Stimulated activated CD8-positive, alpha-beta memory T cell treated with anti-CD3 and anti-CD28 coated beads, Interleukin-15, amount 100 ng/mL, for 4 hours (primary cell): Measurements from ENCODE around the gene TMEM258.

Source experiments
- DNase-seq, 2 donors: peaks; one replicate each; pipeline ENCODE4 v3.0.0-alpha.2; 2020; ENCODE audit warnings: low read depth in 2 of 2

The TMEM258 gene

DNA sequence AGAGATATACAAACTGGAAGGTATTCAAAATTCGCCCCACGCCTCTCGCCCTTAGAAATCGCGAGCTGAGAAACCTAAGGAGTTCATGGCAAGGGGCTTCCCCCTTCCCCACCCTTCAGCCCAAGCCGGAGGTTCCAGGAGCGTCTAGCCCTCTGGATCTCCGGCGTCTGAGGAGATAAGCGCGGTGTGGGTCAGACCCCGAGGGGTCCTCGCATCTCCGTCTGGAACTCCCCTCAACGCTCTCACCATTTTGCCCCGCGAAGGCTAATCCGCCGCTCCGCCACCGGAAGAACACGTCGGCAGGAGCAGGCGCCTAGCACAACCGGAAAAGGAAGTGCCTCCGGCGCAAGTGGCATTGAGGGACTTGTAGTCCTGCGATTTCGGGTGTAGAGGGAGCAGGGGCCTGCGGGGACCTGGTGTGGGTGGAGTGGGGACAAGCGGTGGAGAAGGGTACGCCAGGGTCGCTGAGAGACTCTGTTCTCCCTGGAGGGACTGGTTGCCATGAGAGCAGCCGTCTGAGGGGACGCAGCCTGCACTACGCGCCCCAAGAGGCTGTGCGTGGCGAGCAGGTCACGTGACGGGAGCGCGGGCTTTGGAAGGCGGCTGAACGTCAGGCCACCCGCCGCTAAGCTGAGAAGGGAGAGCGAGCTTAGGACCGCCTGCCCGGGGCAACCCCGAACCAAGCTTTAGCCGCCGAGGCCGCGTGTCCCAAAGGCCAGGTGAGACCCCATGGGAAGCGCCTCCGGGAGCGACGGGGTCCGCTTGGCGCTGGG is at the start of gene TMEM258, which contains the start of gene FEN1:
TSS of gene TMEM258 (minus strand) at position 290 of the 773 bp plus-strand sequence. CDS start at position 249, 41 bp downstream.
TSS of gene FEN1 (plus strand) at position 602 of the 773 bp plus-strand sequence. CDS start 2,451 bp downstream, outside the sequence.
- peak; percentile 71 to 79 for DNase-seq

DNA sequence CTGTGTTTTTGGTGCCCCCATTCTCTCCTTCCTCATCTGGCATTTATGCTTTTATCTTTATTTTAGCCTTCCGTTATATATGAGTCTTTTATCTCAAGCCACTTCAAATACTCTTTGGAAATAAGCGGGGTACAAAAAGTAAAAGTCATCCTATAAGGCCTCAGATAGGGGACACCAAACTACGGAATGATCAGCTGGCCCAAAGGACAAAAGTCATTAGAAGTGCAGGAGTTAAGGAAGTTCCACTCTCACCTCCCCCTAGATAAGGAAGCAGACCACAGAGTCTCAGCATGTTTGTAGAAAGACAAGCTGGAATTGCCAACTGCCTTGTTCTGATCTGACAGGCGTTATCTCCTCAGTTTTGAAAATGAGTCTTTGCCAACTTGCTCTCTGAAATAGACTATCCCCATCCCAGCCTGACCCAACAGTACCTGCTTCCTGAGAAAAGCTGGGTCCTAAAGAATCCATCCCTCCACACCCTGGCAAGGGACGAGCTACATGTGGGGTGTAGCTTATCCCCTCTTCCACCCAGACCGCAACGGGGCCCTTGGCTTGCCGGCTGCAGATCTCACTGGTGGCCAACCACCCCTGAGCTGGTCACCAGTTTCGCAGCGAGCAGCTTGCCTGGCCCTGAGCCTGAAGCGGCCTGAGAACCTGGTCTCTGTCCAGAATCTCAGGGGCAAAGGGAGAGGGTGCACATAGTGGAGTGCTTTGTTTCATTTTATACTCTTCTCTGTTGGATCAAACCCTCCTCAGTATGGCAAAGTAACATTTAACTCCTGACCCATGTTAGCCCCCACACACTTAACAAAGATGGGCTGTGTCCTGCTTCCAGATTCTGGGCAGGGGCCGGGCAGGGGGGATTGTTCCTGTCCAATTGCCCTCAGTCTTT is 49.5 kb upstream of the TMEM258 start:
- DNase-seq = no peak

DNA sequence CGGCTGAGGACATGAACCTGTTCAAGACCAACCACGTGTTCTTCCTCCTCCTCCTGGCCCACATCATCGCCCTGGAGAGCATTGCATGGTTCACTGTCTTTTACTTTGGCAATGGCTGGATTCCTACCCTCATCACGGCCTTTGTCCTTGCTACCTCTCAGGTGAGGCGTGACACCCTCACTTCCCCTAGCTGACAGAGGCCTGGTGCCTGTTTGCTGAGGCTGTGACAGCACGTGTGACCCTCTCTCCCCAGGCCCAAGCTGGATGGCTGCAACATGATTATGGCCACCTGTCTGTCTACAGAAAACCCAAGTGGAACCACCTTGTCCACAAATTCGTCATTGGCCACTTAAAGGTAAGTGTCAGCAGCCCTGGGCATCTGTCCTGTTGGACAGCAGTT is 48.0 kb upstream of the TMEM258 start:
- DNase-seq = no peak

DNA sequence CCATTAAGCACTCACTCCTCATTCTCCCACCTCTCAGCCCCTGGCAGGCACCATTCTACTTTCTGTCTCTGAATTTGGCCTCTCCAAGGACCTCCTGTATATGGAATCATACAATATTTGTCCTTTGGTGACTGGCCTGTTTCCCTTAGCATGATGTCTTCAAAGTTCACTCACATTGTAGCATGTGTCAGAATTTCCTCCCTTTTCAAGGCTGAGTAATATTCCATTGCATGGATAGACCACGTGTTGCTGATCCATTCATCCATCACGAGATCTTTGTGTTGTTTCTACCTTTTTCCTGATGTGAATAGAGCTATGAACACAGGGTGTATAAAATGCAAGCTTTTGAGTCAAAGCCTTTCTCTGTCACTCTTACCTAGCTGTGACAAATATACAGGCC is 47.3 kb upstream of the TMEM258 start:
- DNase-seq = no peak

DNA sequence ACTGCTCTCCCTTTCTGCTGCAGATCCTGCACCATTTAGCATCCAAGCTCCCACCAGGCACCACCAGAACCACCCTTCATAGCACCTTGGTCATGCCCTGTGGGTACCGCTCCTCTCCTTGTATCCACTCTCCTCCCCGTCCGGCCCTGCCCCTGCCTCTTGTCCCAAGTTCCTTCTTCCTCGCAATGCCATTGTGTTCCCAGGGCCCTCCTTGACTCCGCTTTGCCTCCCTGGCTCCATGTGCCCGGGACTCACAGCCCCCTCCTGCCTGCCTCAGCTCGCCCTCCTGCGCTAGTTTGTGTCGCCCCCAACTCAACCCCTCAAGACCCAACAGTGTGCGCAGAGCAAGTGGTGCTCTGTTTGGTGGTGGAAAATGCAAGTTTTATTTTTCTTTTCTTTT is 46.5 kb upstream of the TMEM258 start:
- DNase-seq = no peak

DNA sequence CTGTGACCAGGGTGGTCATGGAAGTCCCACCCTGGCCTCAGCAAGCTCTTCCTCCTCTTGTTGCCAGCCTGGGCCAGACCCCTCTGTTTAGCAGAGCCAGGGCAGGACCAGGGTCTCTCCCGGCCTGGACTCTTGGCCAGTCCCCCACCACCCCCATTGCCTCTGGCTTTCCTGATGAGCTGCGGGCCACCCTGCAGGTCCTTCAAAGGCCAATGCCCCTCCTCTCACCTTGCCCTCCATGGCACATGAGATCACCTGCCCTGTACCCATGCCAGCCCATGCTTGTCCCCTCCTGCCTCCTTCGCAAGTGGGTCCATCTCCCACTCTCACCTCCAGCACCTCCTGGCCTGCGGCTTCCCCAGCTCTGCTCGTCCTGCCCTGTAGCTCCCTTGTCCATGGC is 46.1 kb upstream of the TMEM258 start:
- no peak for DNase-seq

DNA sequence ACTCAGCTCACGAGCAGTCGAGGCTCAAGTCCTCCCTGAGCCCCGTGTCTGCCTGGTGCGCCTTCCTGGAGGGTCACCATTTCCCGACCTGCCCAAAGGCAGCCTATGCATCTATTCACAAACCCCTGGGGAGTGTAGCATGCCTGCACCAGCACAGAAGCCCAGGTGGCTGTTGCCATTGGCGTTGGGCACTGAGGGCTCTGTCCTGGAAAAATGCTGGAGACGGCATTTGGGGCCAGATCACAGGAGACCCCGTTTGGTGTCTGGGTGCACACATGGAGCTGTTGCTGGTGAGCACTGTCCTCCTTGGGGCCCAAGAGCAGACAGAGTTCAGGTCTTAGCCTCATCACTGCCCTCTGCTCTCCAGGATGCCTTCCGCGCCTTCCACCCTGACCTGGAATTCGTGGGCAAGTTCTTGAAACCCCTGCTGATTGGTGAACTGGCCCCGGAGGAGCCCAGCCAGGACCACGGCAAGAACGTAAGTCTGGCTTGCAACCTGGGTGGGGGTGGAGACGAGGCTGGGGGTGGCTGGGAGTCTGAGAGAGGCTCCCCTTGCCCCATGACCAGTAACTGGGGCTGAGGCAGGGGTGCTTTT is 45.1 kb upstream of the TMEM258 start:
- no peak for DNase-seq

DNA sequence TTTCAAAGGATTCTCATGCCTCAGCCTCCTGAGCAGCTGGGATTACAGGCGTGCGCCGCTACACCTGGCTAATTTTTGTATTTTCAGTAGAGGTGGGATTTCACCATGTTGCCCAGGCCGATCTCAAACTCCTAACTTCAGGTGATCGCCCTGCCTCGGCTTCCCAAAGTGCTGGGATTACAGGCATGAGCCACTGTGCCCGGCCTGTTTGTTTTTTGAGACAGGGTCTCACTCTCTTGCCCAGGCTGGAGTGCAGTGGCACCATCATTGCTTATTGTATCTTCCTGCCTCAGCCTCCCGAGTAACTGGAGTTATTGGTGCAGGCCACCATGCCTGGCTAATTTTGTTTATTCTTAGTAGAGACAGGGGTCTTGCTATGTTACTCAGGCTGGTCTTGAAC is 43.8 kb upstream of the TMEM258 start:
- no peak for DNase-seq

DNA sequence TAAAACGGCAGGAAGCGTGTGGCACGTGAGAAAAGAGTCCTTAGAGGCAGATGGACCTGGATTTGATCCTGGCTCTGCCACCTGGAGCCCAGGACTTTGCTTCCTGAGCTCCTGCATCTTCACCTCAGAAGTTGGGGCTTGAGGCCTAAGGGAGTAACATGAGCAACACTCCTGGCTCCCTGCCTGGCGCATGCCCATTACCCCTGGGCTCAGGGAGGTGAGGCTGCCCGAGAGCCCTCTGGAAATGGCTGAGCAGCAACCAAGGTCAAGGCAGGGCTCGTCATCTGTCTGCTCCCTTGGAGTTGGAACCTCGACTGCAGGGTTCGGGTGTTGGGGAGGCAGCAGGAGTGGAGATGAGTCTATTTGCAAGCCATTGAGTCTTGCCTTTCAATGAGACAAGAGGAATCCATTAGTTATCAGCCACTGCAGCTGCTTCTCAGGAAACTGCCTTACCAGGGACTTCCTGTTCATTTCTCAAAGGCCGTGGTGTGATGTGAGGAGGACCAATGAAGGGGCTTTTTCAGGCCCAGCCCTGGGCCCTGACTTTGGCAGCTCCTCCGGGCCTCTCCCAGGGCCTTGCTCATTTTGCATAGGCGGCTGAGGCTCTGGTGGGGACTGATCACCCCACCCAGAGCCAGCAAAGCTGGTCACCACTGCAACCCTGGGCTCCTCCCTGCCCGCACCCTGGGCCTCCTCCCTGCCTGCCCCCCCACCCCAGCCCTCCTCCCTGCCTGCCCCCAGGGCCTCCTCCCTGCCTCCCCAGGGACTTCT is 42.1 kb upstream of the TMEM258 start:
- no peak for DNase-seq

DNA sequence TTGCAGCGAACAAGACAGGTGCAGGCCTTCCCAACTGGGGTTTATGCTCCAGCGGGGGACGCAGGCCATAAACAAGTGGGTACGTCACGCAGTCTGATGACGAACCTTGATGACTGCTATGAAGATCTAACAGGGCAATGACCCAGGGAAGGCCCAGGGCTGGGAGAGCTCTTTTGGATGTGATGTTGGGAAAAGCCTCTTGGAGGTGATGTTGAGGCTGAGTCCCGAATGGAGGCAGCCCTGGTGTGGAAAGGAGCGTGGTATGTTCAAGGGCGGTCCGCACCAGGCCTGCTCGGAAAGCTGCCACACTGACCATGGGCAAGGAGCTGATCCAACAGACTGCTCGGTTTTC is 41.5 kb upstream of the TMEM258 start:
- DNase-seq = no peak

DNA sequence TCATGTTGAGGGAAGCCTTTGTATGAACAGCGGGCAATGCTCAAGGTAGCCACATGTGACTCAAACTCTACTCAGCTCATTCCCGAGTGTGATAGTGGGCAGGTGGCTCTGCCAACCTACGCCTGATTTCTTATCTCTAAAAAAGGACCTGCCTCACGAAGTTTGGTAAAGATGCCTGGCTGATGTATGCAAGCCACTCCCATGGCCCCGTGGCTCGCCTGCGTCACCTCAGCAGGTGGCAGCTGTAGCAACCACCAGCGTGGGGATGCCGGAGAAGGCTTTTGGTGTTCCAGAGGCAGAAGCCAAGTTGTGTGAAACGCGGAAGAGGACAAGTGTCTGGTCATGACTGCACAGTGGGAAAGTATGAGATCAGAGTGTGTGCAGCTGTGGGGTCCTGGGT is 41.1 kb upstream of the TMEM258 start:
- DNase-seq = no peak

DNA sequence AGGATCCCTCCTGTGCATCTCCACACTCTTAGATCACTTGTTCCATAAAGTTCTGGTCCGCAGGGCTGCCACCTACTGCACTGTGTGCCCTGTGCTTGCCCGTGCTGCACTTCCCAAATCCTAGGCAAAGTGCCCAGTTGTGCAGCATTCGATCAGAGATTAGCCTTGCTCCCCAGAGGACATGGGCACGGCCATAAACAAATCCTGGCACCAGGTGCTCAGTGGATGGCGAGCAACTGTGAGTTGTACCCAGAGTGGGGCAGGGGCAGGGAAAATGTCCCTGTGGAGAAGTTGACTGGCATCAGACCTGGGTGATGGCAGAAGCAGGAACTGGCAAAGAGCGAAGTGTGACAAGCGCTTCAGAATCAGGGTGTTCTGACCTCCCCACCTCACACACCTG is 40.4 kb upstream of the TMEM258 start:
- DNase-seq = no peak

DNA sequence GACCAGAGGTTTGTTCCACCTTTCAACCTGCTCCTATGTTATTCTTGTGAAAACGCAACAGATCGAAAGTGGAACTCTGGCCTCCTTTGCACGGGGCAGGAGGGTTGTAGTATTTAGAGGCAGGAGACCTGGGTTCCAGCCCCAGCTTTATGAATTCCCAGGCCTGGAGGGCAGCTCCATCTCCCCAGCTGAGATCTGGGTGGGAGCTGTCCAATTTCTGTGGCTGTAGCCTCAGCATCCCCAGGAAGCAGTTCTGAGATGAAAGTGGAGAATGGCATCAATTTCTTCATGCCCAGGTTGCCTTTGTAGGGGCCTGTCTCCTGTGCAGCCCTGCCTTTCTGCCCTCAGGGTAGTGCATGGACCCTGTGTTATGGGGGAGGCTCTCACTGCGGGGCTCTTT is 39.8 kb upstream of the TMEM258 start:
- DNase-seq = no peak

DNA sequence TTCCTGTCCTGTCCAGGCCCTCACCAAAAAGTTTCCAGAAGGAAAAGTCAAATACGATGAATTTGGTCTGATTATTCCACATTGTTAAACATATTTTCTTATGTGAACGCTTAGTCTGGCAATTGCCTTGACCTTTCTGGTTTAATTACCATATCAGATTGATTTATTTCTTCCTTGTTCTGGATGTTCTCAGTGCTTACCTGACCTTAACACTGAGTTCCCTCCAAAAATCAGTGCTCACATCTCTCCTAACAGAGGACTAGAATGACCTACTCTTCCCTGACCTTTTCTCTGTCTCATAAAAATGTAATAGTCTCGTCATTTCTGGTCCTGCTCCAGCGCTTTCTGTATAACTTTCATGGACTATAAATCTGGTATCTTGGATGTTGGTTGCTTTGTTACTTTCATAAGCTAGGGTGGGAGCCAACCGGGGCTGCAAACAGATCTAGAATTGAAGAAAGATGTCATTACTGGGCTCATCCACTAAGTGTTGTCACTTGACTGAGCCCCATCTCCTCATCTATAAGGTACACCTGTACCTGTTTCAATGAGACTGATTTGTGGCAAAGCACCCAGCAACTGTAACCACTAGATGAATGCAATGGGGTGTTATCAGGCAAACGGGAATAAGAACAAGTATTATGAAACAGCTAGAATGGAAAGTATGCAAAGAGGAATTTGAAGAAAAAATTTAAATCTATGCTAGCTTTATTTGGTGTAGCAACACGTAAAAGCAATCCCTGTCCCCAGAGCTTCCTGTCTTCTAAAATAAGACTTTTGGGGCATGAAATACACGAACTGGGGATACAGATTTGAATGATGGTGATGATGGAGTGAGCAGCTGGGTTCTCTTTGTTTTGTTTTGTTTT is 38.1 kb upstream of the TMEM258 start:
- DNase-seq = no peak

DNA sequence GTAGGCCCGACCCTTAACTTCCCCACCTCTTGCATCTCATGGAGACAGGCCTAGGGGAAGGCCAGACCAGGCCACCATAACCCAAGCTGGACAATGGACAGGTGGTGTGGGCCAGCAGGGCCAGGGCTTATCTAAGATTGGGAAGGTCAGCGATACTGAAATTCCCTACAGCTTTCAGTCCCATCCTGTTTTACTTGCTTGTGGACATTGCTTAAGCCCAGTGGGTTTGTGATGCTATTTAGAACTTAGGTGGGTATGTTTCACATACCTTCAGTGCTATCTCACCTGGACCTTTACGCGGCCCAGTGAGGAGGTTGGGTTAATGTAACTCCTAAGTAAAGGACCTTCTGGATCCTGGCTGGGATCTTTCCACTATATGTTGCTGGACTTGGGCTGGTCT is 37.4 kb upstream of the TMEM258 start:
- no peak for DNase-seq

DNA sequence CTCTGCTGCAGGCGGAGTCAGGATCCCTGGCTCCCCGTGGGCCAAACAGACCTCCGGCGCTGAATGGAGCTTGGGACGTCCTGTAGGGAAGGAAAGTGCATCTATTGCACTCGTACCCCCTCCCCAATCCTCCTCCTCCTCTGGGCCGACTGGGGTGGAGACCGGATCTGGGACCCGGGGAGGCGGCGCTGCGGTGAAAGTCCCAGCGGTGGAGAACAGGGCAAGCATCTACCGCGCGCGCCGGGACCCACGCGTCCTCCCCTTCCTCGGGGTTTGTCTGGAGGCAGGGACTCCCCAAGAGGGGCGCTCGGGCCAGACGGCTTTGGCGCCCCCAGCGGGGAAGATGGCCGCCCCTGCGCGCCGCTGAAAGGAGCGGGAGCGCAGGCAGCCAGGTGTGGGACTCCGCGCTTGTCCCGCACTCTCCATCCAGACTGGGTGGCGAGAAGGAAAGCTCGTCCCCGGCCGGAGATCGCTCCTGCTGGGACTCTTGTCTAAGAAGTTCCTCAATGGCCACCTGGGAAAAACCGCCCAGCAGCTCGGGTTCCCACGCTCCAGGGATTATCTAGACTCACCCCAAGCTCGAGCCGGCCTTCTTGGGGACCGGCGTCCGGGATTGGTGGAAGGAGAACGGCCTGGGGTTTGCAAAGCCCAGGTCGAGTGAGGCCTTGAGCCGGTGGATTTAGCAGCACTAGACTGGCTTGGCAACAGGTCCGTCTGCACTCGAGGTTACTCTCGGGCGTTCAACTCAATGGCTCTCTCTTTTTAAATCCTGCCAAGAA is 36.4 kb upstream of the TMEM258 start:
- no peak for DNase-seq

DNA sequence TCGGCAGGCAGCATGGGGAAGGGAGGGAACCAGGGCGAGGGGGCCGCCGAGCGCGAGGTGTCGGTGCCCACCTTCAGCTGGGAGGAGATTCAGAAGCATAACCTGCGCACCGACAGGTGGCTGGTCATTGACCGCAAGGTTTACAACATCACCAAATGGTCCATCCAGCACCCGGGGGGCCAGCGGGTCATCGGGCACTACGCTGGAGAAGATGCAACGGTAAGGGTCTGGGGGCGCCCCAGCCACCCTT is 35.9 kb upstream of the TMEM258 start:
- no peak for DNase-seq

DNA sequence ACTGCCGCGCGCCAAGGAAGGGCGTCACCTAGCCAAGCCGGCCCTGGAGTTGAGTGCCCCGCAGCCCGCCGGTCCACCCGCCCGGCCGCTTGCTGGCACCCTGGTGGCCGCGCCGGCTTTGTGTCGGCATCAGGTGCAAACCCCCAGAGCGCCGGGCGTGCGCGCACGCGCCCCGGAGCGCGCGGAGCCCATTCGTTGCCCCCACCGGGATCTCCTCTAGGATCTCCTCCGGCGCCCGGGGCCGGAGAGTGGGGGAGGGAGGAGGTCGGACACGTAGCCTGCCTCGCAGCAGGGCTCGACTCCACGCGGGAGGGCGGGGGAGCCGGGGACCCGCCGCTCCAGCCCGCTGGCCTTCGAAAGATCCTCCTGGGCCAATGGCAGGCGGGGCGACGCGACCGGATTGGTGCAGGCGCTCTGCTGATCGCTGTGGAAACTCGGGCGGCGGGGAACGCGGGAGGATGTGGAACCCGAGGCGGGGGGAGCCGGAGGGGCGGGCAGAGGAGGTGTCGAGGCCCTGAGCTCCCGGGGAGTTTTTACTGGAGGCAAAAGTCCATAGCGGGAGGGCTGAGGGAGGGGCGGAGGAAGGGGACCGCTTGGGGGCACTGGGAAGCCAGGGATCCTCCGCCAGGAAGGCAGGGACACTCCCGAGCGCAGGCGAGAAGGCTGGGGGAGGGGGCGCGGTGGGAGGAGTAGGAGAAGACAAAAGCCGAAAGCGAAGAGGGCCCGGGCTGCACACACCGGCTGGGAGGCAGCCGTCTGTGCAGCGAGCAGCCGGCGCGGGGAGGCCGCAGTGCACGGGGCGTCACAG is 35.4 kb upstream of the TMEM258 start, which contains the start of gene FADS2:
TSS of gene FADS2 (plus strand) at position 730 of the 808 bp plus-strand sequence. CDS start 91 bp downstream, outside the sequence.
- peak in 1 of 2 donors; percentile 56 for DNase-seq

DNA sequence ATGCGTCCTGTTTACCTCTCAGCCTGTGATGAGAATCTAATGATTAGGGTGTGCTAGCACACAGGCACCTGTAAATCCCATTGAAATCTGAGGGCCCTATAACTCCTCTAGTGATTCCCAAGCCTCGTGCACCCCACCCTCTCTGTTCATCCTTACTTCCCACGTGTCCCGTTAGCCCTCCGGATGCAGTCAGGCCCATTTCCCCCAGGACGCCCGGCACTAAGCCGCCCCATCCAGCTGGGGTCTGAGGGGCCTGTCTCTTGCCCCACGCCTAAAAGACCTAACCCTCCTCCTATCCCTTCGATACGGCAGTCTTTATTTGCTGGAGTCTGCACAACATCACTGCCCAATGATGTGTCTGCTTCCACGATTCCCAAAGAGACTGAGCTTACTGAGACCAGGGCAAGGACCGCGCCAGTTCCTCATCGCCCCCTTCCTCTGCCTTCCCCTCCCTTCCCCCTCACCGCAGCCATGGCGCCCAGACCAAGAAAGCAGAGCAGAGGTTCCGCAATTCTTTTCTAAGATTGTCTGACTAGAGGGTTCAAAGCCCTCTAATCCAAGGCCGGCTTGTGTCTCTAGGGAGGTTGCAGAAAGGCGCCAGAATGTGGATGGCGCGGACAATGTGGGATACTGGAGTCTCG is 34.7 kb upstream of the TMEM258 start:
- no peak for DNase-seq
